B cell (primary cell): Measurements from ENCODE around the gene ANGPTL7. TPM values are rescaled to one million over a fixed set of nuclear protein-coding genes. Genes with fewer than 3 reads are reported as not detected.

ENCODE experiments used
- ATAC-seq: fragments of 200-7000 bp; cut with Tn5 transposase; one replicate; pipeline ENCODE4 v1.10.0; 2021; ENCODE audit warnings: low read depth, mild to moderate bottlenecking, moderate number of reproducible peaks, moderate library complexity
- CTCF ChIA-PET: fragments of 350-600 bp; sonication (Branson Sonifier 250); formaldehyde crosslinking; loops from one replicate; lab custom pipeline; 2021; ENCODE audit warnings: antibody characterized with exemption, inconsistent platforms; lab: Charles Lee
- POLR2A ChIA-PET: fragments of 350-600 bp; sonication (Branson Sonifier 250); formaldehyde crosslinking; loops from one replicate; lab custom pipeline; 2021; ENCODE audit warnings: antibody characterized with exemption; lab: Charles Lee
- DNase-seq: peaks from one replicate; pipeline ENCODE4 v3.0.0; 2013
- H2AFZ ChIP-seq: 2 replicates; pipeline ENCODE4 v1.6.1; 2012; ENCODE audit warnings: mild to moderate bottlenecking, low read depth, low read length; ENCODE audit not compliant: insufficient read depth, poor library complexity, severe bottlenecking
- H3K27ac ChIP-seq, 2 donors: 1 replicate in 1 of 2; 2 replicates in 1 of 2; pipeline ENCODE4 v1.5.1; 2012 to 2013; ENCODE audit warnings: low read length in 2 of 2, mild to moderate bottlenecking in 2 of 2, moderate library complexity in 1 of 2
- H3K27me3 ChIP-seq, 4 experiments: fragments of 200-600 bp in 1 of 4; sonication (generic) in 1 of 4; replicated peaks in 1 of 4; 1 replicate in 2 of 4; 2 replicates in 2 of 4; pipeline versions ENCODE4 v1.6.1 to v1.7.0; 2013 to 2016; ENCODE audit warnings: low read length in 3 of 4, mild to moderate bottlenecking in 2 of 4, mixed read lengths in 1 of 4, moderate library complexity in 1 of 4; ENCODE audit not compliant: insufficient read depth in 4 of 4, control insufficient read depth in 3 of 4; ENCODE audit errors: control extremely low read depth in 1 of 4
- H3K36me3 ChIP-seq, 2 experiments: replicated peaks in 1 of 2; 1 replicate in 1 of 2; 2 replicates in 1 of 2; pipeline versions ENCODE4 v1.6.1 to v1.7.1; 2013; ENCODE audit warnings: low read length in 1 of 2; ENCODE audit not compliant: insufficient read depth in 2 of 2, control insufficient read depth in 1 of 2; ENCODE audit errors: control extremely low read depth in 1 of 2, extremely low read depth in 1 of 2
- H3K4me1 ChIP-seq, 2 donors: fragments of 200-600 bp in 1 of 2; sonication (generic) in 1 of 2; 1 replicate in 1 of 2; 2 replicates in 1 of 2; pipeline versions ENCODE4 v1.5.1 to v1.6.1; 2013 to 2017; ENCODE audit warnings: low read length in 2 of 2; ENCODE audit not compliant: control insufficient read depth in 2 of 2, insufficient read depth in 2 of 2
- H3K4me2 ChIP-seq: replicated peaks from 2 replicates; pipeline ENCODE3; 2012; ENCODE audit warnings: mild to moderate bottlenecking, low read depth, low read length; ENCODE audit not compliant: poor library complexity, severe bottlenecking
- H3K4me3 ChIP-seq, 5 experiments: fragments of 200-600 bp in 1 of 5; sonication (generic) in 1 of 5; 1 replicate in 3 of 5; 2 replicates in 2 of 5; pipeline versions ENCODE4 v1.5.1 to v1.7.0; 2011 to 2016; ENCODE audit warnings: low read length in 4 of 5, mild to moderate bottlenecking in 4 of 5, low read depth in 2 of 5, control low read depth in 1 of 5, moderate library complexity in 1 of 5; ENCODE audit not compliant: insufficient read depth in 1 of 5; ENCODE audit errors: control extremely low read depth in 1 of 5, extremely low read depth in 1 of 5
- H3K79me2 ChIP-seq: fragments of 200-600 bp; sonication (generic); one replicate; pipeline ENCODE4 v1.6.0; 2016; ENCODE audit warnings: low read length; ENCODE audit not compliant: control insufficient read depth, insufficient read depth
- H3K9ac ChIP-seq: fragments of 200-600 bp; sonication (generic); 2 replicates; pipeline ENCODE4 v1.6.1; 2017; ENCODE audit warnings: mild to moderate bottlenecking, low read length, moderate library complexity
- H3K9me3 ChIP-seq, 3 donors: one replicate each; pipeline versions ENCODE4 v1.6.1 to v1.7.1; 2013; ENCODE audit warnings: low read length in 2 of 3; ENCODE audit not compliant: control insufficient read depth in 2 of 3, insufficient read depth in 1 of 3; ENCODE audit errors: control extremely low read depth in 1 of 3
- H4K20me1 ChIP-seq: 2 replicates; pipeline ENCODE4 v1.6.0; 2012; ENCODE audit warnings: mild to moderate bottlenecking, low read length; ENCODE audit not compliant: insufficient read depth, control insufficient read depth, poor library complexity, severe bottlenecking
- H3K27ac Mint-ChIP-seq: one replicate; pipeline ENCODE4 v1.8.0; 2021; ENCODE audit warnings: mixed read lengths
- H3K27me3 Mint-ChIP-seq: one replicate; pipeline ENCODE4 v1.8.0; 2021; ENCODE audit warnings: mixed read lengths
- H3K4me1 Mint-ChIP-seq: one replicate; pipeline ENCODE4 v1.8.0; 2021; ENCODE audit warnings: mixed read lengths
- H3K4me3 Mint-ChIP-seq: one replicate; pipeline ENCODE4 v1.8.0; 2021; ENCODE audit warnings: mixed read lengths
- H3K9me3 Mint-ChIP-seq: one replicate; pipeline ENCODE4 v1.8.0; 2022; ENCODE audit warnings: mixed read lengths; ENCODE audit not compliant: insufficient read depth
- CTCF ChIP-seq: fragments of 200-600 bp; IDR thresholded peaks from one replicate; pipeline ENCODE4 v1.8.0; 2022; ENCODE audit warnings: antibody characterized with exemption, mild to moderate bottlenecking
- EZH2 ChIP-seq: IDR thresholded peaks from 2 replicates; pipeline ENCODE4 v1.6.1; 2012; ENCODE audit warnings: borderline replicate concordance, low read depth, mild to moderate bottlenecking, moderate library complexity, low read length; ENCODE audit not compliant: insufficient read depth, poor library complexity, severe bottlenecking
- WGBS: methylation state at CpG from one replicate; pipeline ENCODE4 v1.1.5; 2013; ENCODE audit warnings: missing lambda C conversion rate; ENCODE audit not compliant: insufficient coverage; 5-methylcytosine and 5-hydroxymethylcytosine counted together
- intact Hi-C: fragments of 100-400 bp; cut with micrococcal nuclease; formaldehyde crosslinking; loops from one replicate; pipeline ENCODE4 v1.10.0; 2022
- polyA plus RNA-seq: library from polyadenylated mRNA; depleted of rRNA; stranded (reverse); fragments of >200 nt; gene quantifications from 2 replicates; pipeline ENCODE4 v1.2.3, GENCODE V29; 2012
- total RNA-seq, 2 donors: library from RNA; stranded (reverse); fragments of 120-200 nt in 1 of 2; gene quantifications; 1 replicate in 1 of 2; 2 replicates in 1 of 2; pipeline versions ENCODE4 v1.2.3 to v1.2.4, GENCODE V29; 2013 to 2022

ANGPTL7 gene
- total and polyA plus RNA-seq, 2 donors (not counting 1 experiment from before 2014, with no cell fraction given) = not detected

- no peaks in the 10 kb centered on the region for H3K79me2 ChIP-seq
- Mint-ChIP-seq H3K27ac (no peak overlapping the region), H3K4me1 (peaks cover 12% of the 10 kb centered on the region), H3K27me3 (no peaks in the 10 kb centered on the region), H3K9me3 (no peaks in the 10 kb centered on the region), H3K4me3 (no peak overlapping the region)
- no peaks in the 10 kb centered on the region for H3K27me3 ChIP-seq
- ChIA-PET POLR2A (interaction anchor here (0.5 kb wide), 1 partner anchor 451 kb away, joined by 4 read pairs; no protein-coding TSS in a partner anchor), CTCF (interaction anchor here (1.8 kb wide), 1 partner anchor 512 kb away, joined by 4 read pairs; the partner anchor contains the start of gene FBXO6)
- intact Hi-C loops = no loop called here
- H3K4me3 ChIP-seq = no peak overlapping the region
- TF ChIP-seq CTCF (no peak), EZH2 (no peak)
- no peak overlapping the region for H3K9ac ChIP-seq
- H3K4me1 ChIP-seq = peaks cover 0 to 16% of the 10 kb centered on the region in 2 donors
- no peak overlapping the region for H3K4me2 ChIP-seq
- ATAC-seq (no peak), DNase-seq (no peak)
- no peak overlapping the region for H2AFZ ChIP-seq
- peaks cover 6 to 77% of the 10 kb centered on the region in 2 experiments for H3K36me3 ChIP-seq
- no peak overlapping the region for H3K27ac ChIP-seq
- H4K20me1 ChIP-seq = no peaks in the 10 kb centered on the region
- 100% methylated on average over 8 of the region's 9 CpGs for WGBS
- H3K9me3 ChIP-seq = no peaks in the 10 kb centered on the region
These were observed 36.4 kb upstream of the ANGPTL7 start for GRCh38 chr1:11152755-11153154.

- ATAC-seq (no peak), DNase-seq (no peak)
- 100% methylated on average over 1 of the region's 3 CpGs for WGBS
- Histone ChIP-seq H3K27ac (no peak overlapping the region), H4K20me1 (no peaks in the 10 kb centered on the region), H3K79me2 (no peaks in the 10 kb centered on the region), H3K9ac (no peak overlapping the region), H3K36me3 (peaks cover 6 to 74% of the 10 kb centered on the region in 2 experiments), H3K9me3 (no peaks in the 10 kb centered on the region), H3K4me1 (peaks cover 0 to 20% of the 10 kb centered on the region in 2 donors), H3K4me3 (no peak overlapping the region), H3K4me2 (no peak overlapping the region), H3K27me3 (no peaks in the 10 kb centered on the region), H2AFZ (no peak overlapping the region)
- TF ChIP-seq CTCF = no peak
- H3K27me3 Mint-ChIP-seq = no peaks in the 10 kb centered on the region
- H3K4me3 Mint-ChIP-seq = no peak overlapping the region
- ChIA-PET POLR2A (interaction anchor here (0.5 kb wide), 1 partner anchor 450 kb away, joined by 4 read pairs; no protein-coding TSS in a partner anchor), CTCF (interaction anchor here (1.8 kb wide), 1 partner anchor 512 kb away, joined by 4 read pairs; the partner anchor contains the start of gene FBXO6)
- no peak overlapping the region for H3K27ac Mint-ChIP-seq
- no peaks in the 10 kb centered on the region for H3K9me3 Mint-ChIP-seq
- intact Hi-C loops = no loop called here
- H3K4me1 Mint-ChIP-seq = peaks cover 16% of the 10 kb centered on the region
These were observed 36.0 kb upstream of the ANGPTL7 start for GRCh38 chr1:11153184-11153583.
